Epithelial cell of esophagus (primary cell): ENCODE data around the gene NDUFB11.
A peak's percentile ranks its signal among the peaks of the same experiment; 100 is the strongest.

ENCODE experiments used
- DNase-seq: peaks from one replicate; pipeline ENCODE4 v3.0.0; 2010; ENCODE audit warnings: low read depth
- H3K4me3 ChIP-seq: 2 replicates; pipeline ENCODE4 v1.5.1; 2011; ENCODE audit warnings: mild to moderate bottlenecking, low read length, control low read depth
- CTCF ChIP-seq: IDR thresholded peaks from 2 replicates; pipeline ENCODE4 v1.5.1; 2011; ENCODE audit warnings: low read depth, mild to moderate bottlenecking, low read length, control low read depth, inconsistent platforms; ENCODE audit not compliant: insufficient read depth; ENCODE audit errors: missing control alignments

NDUFB11 gene

GRCh38 chrX:47160781-47161180, 16.3 kb upstream of the NDUFB11 start:
- no peak for DNase-seq
- H3K4me3 ChIP-seq: no peak overlapping the region
- no peak for TF ChIP-seq CTCF

DNA sequence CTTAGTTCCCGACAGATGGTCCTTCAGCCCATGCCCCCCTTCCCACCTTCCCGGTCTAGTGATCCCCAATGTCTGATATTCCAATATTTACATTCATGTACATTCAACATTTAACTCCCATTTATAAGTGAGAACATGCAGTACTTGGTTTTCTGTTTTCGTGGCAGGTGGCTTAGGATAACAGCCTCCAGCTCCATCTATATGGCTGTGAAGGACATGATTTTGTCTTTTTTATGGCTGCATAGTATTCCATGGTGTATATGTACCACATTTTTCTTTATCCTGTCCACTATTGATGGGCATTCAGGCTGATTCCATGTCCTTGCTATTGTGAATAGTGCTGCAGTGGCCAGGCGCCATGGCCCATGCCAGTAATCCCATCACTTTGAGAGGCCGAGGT, 14.3 kb upstream of the NDUFB11 start:
- DNase-seq: no peak
- H3K4me3 ChIP-seq: no peak overlapping the region
- TF ChIP-seq CTCF: no peak

GRCh38 chrX:47158131-47158530, 13.6 kb upstream of the NDUFB11 start:
- H3K4me3 ChIP-seq: no peak overlapping the region
- DNase-seq: no peak
- TF ChIP-seq CTCF: no peak

- no peak overlapping the region for H3K4me3 ChIP-seq
- no peak for TF ChIP-seq CTCF
- no peak for DNase-seq
Observed at GRCh38 chrX:47156611-47157520, 12.4 kb upstream of the NDUFB11 start.

DNA sequence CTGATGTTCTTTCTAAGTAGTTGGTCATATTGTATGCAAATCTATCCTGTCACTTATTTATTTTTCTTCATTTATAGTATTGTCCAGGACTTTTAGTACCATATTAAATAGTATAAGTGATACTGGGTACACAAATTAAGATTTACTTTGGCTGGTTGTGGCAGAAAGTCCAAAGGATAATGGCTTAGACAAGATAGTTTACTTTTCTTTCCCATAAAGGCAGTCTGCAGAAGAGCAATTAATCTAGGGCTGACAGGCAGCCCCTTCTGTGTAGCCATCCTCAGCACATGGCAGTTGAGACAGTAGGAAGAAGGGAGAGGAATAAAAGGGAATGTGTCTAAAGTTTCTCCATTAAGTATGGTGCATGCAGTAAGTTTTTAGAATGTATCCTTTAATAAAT, 6.9 kb upstream of the NDUFB11 start:
- no peak for DNase-seq
- no peak for TF ChIP-seq CTCF
- no peak overlapping the region for H3K4me3 ChIP-seq

GRCh38 chrX:47148946-47149345, 4.4 kb upstream of the NDUFB11 start:
- peak; percentile 44 for DNase-seq
- H3K4me3 ChIP-seq: no peak overlapping the region
- no peak for TF ChIP-seq CTCF
